GM23248 (cell line): ENCODE results near the gene STARD10. TPM values are rescaled to one million over a fixed set of nuclear protein-coding genes. Genes with fewer than 3 reads are reported as not detected.

Experiments used
- DNase-seq: peaks from one replicate; pipeline ENCODE4 v3.0.0-alpha.2; 2015
- H2AFZ ChIP-seq: fragments of 200-600 bp; sonication (generic); 2 replicates; pipeline ENCODE4 v1.6.1; 2016; ENCODE audit warnings: antibody characterized with exemption
- H3F3A ChIP-seq: fragments of 200-600 bp; sonication (generic); 2 replicates; pipeline ENCODE4 v1.6.1; 2016; ENCODE audit warnings: mild to moderate bottlenecking, antibody characterized with exemption, mixed run types; ENCODE audit not compliant: insufficient read depth
- H3K27ac ChIP-seq: fragments of 200-600 bp; sonication (generic); 2 replicates; pipeline ENCODE4 v1.5.1; 2016; ENCODE audit warnings: mild to moderate bottlenecking
- H3K27me3 ChIP-seq: fragments of 200-600 bp; sonication (generic); replicated peaks from 2 replicates; pipeline ENCODE4 v1.6.1; 2016; ENCODE audit warnings: mild to moderate bottlenecking; ENCODE audit not compliant: insufficient read depth
- H3K36me3 ChIP-seq: fragments of 200-600 bp; sonication (generic); 2 replicates; pipeline ENCODE4 v1.6.1; 2016; ENCODE audit warnings: low read depth, mild to moderate bottlenecking
- H3K4me1 ChIP-seq: fragments of 200-600 bp; sonication (generic); 2 replicates; pipeline ENCODE4 v1.6.1; 2016; ENCODE audit warnings: mild to moderate bottlenecking; ENCODE audit not compliant: insufficient read depth
- H3K4me2 ChIP-seq: fragments of 200-600 bp; sonication (generic); one replicate; pipeline ENCODE4 v1.6.1; 2016; ENCODE audit warnings: mild to moderate bottlenecking; ENCODE audit not compliant: unreplicated experiment
- H3K4me3 ChIP-seq: fragments of 200-600 bp; sonication (generic); 2 replicates; pipeline ENCODE4 v1.5.1; 2016; ENCODE audit warnings: mild to moderate bottlenecking
- H3K79me2 ChIP-seq: fragments of 200-600 bp; sonication (generic); 2 replicates; pipeline ENCODE4 v1.6.1; 2016; ENCODE audit warnings: mild to moderate bottlenecking; ENCODE audit not compliant: insufficient read depth
- H3K9ac ChIP-seq: fragments of 200-600 bp; sonication (generic); 2 replicates; pipeline ENCODE4 v1.6.1; 2016; ENCODE audit warnings: mild to moderate bottlenecking
- H3K9me2 ChIP-seq: fragments of 200-600 bp; sonication (generic); 2 replicates; pipeline ENCODE4 v1.6.1; 2016; ENCODE audit warnings: mixed run types, mild to moderate bottlenecking, moderate library complexity; ENCODE audit not compliant: insufficient read depth
- H3K9me3 ChIP-seq: fragments of 200-600 bp; sonication (generic); one replicate; pipeline ENCODE4 v1.6.1; 2017; ENCODE audit warnings: low read depth
- H4K20me1 ChIP-seq: fragments of 200-600 bp; sonication (generic); 2 replicates; pipeline ENCODE4 v1.6.0; 2016; ENCODE audit not compliant: insufficient read depth
- EZH2 ChIP-seq: fragments of 200-600 bp; sonication (generic); IDR thresholded peaks from 2 replicates; pipeline ENCODE4 v1.6.1; 2018; ENCODE audit warnings: antibody characterized with exemption, mild to moderate bottlenecking; ENCODE audit not compliant: insufficient read depth, poor library complexity, severe bottlenecking
- EZH2phosphoT487 ChIP-seq: fragments of 200-600 bp; sonication (generic); IDR thresholded peaks from 2 replicates; pipeline ENCODE4 v1.6.1; 2018; ENCODE audit warnings: antibody characterized with exemption, moderate library complexity, mild to moderate bottlenecking, low read depth; ENCODE audit not compliant: insufficient read depth
- WGBS, 2 experiments: methylation state at CpG; one replicate each; pipeline ENCODE4 v1.1.6; 2015 to 2017; ENCODE audit warnings: low lambda C conversion rate in 2 of 2, low coverage in 1 of 2; ENCODE audit errors: missing lambda C conversion rate in 2 of 2; 5-methylcytosine and 5-hydroxymethylcytosine counted together
- in situ Hi-C: fragments of 300-500 bp; cut with MboI; formaldehyde crosslinking; loops from 2 replicates; pipeline ENCODE4 v1.15.0; 2020
- polyA plus RNA-seq: library from polyadenylated mRNA; unstranded; fragments of >200 nt; fragmentation: Nextera tagmentation; extraction: Ambion mirVana; gene quantifications from 2 replicates; pipeline ENCODE4 v1.2.1, GENCODE V29; 2016
- total RNA-seq: library from RNA; depleted of rRNA; stranded (reverse); fragments of >200 nt; shearing (Covaris generic); gene quantifications from 2 replicates; pipeline ENCODE4 v1.2.3, GENCODE V29; 2014

The STARD10 gene
- total and polyA plus RNA-seq, 2 experiments from 2014 or later: 6.6 to 14.7 TPM

- no peak overlapping the region for H2AFZ ChIP-seq
- H3K79me2 ChIP-seq: peaks cover 92% of the 10 kb centered on the region
- peak overlapping the region; percentile 87 for H3K9ac ChIP-seq
- peaks cover 14% of the 10 kb centered on the region for H3K4me1 ChIP-seq
- H3F3A ChIP-seq: no peaks in the 10 kb centered on the region
- in situ Hi-C loops: loop anchor here (25.0 kb wide), 1 partner anchor 442 kb away; no protein-coding TSS in a partner anchor
- H3K9me3 ChIP-seq: no peaks in the 10 kb centered on the region
- peak; percentile 31 for DNase-seq
- peak overlapping the region; percentile 91 for H3K4me2 ChIP-seq
- WGBS, 2 experiments: 46 to 56% methylated on average over 4 of the region's 4 CpGs
- H3K36me3 ChIP-seq: no peaks in the 10 kb centered on the region
- H3K9me2 ChIP-seq: no peaks in the 10 kb centered on the region
- H3K27me3 ChIP-seq: no peaks in the 10 kb centered on the region
- H4K20me1 ChIP-seq: 0 out of 2 replicates have a peak, but pooled peaks cover 3% of the 10 kb centered on the region
- peak overlapping the region; percentile 91 for H3K4me3 ChIP-seq
- H3K27ac ChIP-seq: no peak overlapping the region
- no peak for TF ChIP-seq EZH2phosphoT487
- no peak for TF ChIP-seq EZH2
Measured at GRCh38 chr11:72720784-72721183, 73.1 kb downstream of the STARD10 start.

- Histone ChIP-seq H3K4me3 (peak overlapping the region; percentile 91), H4K20me1 (0 out of 2 replicates have a peak, but pooled peaks cover 3% of the 10 kb centered on the region), H3K4me1 (peaks cover 14% of the 10 kb centered on the region), H3K27ac (no peak overlapping the region), H3F3A (no peaks in the 10 kb centered on the region), H3K79me2 (peaks cover 98% of the 10 kb centered on the region), H3K9me2 (no peaks in the 10 kb centered on the region), H3K4me2 (peak overlapping the region; percentile 91), H3K27me3 (no peaks in the 10 kb centered on the region), H3K9ac (peak overlapping the region; percentile 87), H3K9me3 (no peaks in the 10 kb centered on the region), H3K36me3 (no peaks in the 10 kb centered on the region), H2AFZ (no peak overlapping the region)
- in situ Hi-C loops: loop anchor here (25.0 kb wide), 1 partner anchor 442 kb away; no protein-coding TSS in a partner anchor
- DNase-seq: no peak
- TF ChIP-seq EZH2 (no peak), EZH2phosphoT487 (no peak)
- WGBS, 2 experiments: 46 to 50% methylated on average over 3 of the region's 3 CpGs
Measured at GRCh38 chr11:72720047-72720446, 73.8 kb downstream of the STARD10 start.

GRCh38 chr11:72719551-72719950 is 74.3 kb downstream of the STARD10 start:
- no peaks in the 10 kb centered on the region for H3K9me3 ChIP-seq
- H3K4me1 ChIP-seq: peaks cover 14% of the 10 kb centered on the region
- in situ Hi-C loops: loop anchor here (25.0 kb wide), 1 partner anchor 443 kb away; no protein-coding TSS in a partner anchor
- DNase-seq: no peak
- 0 out of 2 replicates have a peak, but pooled peaks cover 3% of the 10 kb centered on the region for H4K20me1 ChIP-seq
- no peaks in the 10 kb centered on the region for H3K9me2 ChIP-seq
- H3K79me2 ChIP-seq: peaks cover 98% of the 10 kb centered on the region
- H3K4me2 ChIP-seq: peak overlapping the region; percentile 91
- WGBS, 2 experiments: 90 to 95% methylated on average over 4 of the region's 4 CpGs
- H3K36me3 ChIP-seq: no peaks in the 10 kb centered on the region
- no peaks in the 10 kb centered on the region for H3F3A ChIP-seq
- peak overlapping the region; percentile 87; the same call in 1 of the 2 replicates for H3K9ac ChIP-seq
- H3K27me3 ChIP-seq: no peaks in the 10 kb centered on the region
- no peak overlapping the region for H3K27ac ChIP-seq
- no peak overlapping the region for H3K4me3 ChIP-seq
- TF ChIP-seq EZH2phosphoT487 (no peak), EZH2 (no peak)
- H2AFZ ChIP-seq: no peak overlapping the region

GRCh38 chr11:72719144-72719543 is 74.7 kb downstream of the STARD10 start:
- H3K4me3 ChIP-seq: no peak overlapping the region
- no peaks in the 10 kb centered on the region for H3K9me3 ChIP-seq
- DNase-seq: peak; percentile 30
- no peaks in the 10 kb centered on the region for H3F3A ChIP-seq
- 44 to 62% methylated on average over 2 of the region's 2 CpGs for WGBS, 2 experiments
- no peak overlapping the region for H3K27ac ChIP-seq
- no peaks in the 10 kb centered on the region for H3K27me3 ChIP-seq
- H3K79me2 ChIP-seq: peaks cover 97% of the 10 kb centered on the region
- in situ Hi-C loops: loop anchor here (25.0 kb wide), 1 partner anchor 443 kb away; no protein-coding TSS in a partner anchor
- no peaks in the 10 kb centered on the region for H3K9me2 ChIP-seq
- no peak overlapping the region for H2AFZ ChIP-seq
- H3K36me3 ChIP-seq: no peaks in the 10 kb centered on the region
- peak overlapping the region; percentile 28; the same call in 1 of the 2 replicates for H3K9ac ChIP-seq
- peak overlapping the region; percentile 91 for H3K4me2 ChIP-seq
- 0 out of 2 replicates have a peak, but pooled peaks cover 3% of the 10 kb centered on the region for H4K20me1 ChIP-seq
- peaks cover 14% of the 10 kb centered on the region for H3K4me1 ChIP-seq
- TF ChIP-seq EZH2phosphoT487 (no peak), EZH2 (no peak)
